ENCODE results near the gene LAMP1. TPM values are rescaled to one million over a fixed set of nuclear protein-coding genes. Genes with fewer than 3 reads are reported as not detected.

Gene LAMP1
- total RNA-seq, 1 experiment from 2014 or later = 225 TPM

DNA sequence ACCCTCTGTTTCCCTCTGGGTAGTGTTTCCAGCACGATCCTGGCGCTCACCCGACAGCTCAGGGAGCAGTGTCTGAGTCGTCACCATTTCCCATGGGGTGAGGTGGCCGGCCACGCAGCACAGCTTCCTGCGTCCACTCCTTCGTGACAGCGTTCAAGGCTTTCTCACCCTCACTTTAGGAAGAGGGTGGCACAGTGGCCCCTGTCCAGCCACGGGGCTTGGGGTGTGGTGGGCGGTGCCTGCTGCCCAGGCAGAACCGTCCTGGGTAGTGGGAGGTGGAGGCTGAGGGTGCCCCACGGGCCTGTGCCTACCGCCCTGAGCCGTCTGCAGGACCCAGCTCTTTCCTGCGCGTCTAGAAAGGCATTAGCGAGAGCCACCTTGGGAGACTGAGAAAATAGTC is 21.9 kb downstream of the LAMP1 start:
- Histone ChIP-seq H3K9me3 (no peaks in the 10 kb centered on the region), H3K36me3 (peaks cover 11% of the 10 kb centered on the region), H3K27me3 (no peaks in the 10 kb centered on the region), H3K4me3 (no peak overlapping the region)
- no peak for DNase-seq

DNA sequence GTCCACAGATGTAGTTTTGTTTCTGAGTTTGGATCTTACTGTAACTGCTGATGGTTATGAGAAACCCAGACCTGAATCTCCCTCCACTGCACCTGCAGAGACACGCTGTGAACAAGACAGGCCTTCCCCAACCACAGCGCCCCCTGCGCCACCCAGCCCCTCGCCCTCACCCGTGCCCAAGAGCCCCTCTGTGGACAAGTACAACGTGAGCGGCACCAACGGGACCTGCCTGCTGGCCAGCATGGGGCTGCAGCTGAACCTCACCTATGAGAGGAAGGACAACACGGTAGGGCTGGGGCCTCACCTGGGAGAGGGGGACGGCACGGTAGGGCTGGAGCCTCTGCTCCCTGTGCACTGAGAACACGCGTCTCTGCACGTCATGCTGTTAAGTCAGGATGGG is 22.3 kb downstream of the LAMP1 start:
- Histone ChIP-seq H3K27me3 (no peaks in the 10 kb centered on the region), H3K9me3 (no peaks in the 10 kb centered on the region), H3K4me3 (no peak overlapping the region), H3K36me3 (peaks cover 12% of the 10 kb centered on the region)
- no peak for DNase-seq

DNA sequence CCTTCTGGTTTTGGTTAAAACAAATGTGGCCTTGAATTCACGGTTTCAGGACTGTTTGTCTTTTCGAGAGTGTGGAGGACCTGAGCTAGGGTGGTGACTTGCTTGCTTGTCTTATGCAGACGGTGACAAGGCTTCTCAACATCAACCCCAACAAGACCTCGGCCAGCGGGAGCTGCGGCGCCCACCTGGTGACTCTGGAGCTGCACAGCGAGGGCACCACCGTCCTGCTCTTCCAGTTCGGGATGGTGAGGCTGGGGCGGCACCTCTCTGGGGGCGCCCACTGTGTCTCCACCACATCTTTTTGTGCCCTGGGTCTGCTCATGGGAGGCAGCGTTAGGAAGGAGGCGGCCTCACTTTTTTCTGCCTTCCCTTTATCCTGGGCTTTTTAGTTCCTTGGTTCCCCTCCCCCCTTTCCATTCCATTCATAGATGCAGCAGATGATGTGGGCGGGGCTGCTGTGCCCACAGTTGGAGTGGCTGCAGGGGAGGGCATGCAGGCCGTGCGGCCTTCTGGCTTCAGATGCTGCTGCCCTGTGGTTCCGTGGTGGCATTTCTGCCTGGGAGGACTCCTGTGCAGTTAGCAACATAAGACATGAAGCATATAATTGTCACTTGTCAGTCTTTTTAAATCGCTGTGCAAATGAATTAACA is 23.3 kb downstream of the LAMP1 start:
- Histone ChIP-seq H3K36me3 (peaks cover 12% of the 10 kb centered on the region), H3K27me3 (no peaks in the 10 kb centered on the region), H3K4me3 (no peak overlapping the region), H3K9me3 (no peaks in the 10 kb centered on the region)
- no peak for DNase-seq

DNA sequence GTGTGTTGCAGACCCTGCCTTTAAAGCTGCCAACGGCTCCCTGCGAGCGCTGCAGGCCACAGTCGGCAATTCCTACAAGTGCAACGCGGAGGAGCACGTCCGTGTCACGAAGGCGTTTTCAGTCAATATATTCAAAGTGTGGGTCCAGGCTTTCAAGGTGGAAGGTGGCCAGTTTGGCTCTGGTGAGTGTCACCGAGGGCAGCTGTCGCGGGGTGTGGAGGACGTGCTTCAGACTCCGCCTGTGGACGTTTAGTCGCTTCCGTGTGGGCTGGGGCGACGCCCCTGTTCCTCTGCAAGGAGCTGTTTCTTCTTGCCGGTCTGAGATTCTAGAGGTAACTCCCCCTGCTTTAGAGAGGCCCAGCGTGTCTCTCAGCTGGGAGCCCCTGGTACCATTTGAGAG is 24.5 kb downstream of the LAMP1 start:
- no peaks in the 10 kb centered on the region for H3K9me3 ChIP-seq
- H3K4me3 ChIP-seq = no peak overlapping the region
- no peaks in the 10 kb centered on the region; the same call in 1 of the 2 replicates for H3K27me3 ChIP-seq
- H3K36me3 ChIP-seq = peaks cover 12% of the 10 kb centered on the region
- DNase-seq = no peak

DNA sequence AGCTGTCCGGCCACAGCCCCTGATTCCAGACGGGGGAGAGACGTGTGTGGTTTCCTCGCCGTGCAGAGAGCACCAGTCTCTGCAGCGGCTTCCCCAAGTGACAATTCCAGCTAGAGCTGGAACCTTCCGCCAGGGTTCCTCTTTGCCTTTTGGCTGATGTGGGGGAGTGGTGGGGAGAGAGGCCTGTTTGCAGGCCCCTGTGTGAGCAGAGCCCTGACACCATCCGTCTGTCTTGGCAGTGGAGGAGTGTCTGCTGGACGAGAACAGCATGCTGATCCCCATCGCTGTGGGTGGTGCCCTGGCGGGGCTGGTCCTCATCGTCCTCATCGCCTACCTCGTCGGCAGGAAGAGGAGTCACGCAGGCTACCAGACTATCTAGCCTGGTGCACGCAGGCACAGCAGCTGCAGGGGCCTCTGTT is 25.0 kb downstream of the LAMP1 start:
- Histone ChIP-seq H3K36me3 (peaks cover 12% of the 10 kb centered on the region), H3K4me3 (no peak overlapping the region), H3K9me3 (no peaks in the 10 kb centered on the region), H3K27me3 (peaks cover 2% of the 10 kb centered on the region)
- no peak for DNase-seq

DNA sequence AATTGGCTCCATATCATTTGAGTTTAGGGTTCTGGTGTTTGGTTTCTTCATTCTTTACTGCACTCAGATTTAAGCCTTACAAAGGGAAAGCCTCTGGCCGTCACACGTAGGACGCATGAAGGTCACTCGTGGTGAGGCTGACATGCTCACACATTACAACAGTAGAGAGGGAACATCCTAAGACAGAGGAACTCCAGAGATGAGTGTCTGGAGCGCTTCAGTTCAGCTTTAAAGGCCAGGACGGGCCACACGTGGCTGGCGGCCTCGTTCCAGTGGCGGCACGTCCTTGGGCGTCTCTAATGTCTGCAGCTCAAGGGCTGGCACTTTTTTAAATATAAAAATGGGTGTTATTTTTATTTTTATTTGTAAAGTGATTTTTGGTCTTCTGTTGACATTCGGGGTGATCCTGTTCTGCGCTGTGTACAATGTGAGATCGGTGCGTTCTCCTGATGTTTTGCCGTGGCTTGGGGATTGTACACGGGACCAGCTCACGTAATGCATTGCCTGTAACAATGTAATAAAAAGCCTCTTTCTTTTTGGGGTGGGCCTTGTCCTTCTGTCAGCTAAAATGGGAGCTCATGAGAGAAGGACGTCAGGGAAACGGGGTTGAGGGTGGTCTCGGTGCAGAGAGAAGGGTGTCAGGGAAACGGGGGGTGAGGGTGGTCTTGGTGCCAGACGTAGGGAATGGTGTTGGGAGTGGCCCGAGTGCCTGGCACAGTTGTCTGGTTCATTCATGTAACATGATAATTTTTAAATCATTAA is 26.0 kb downstream of the LAMP1 start:
- peaks cover 13% of the 10 kb centered on the region for H3K27me3 ChIP-seq

DNA sequence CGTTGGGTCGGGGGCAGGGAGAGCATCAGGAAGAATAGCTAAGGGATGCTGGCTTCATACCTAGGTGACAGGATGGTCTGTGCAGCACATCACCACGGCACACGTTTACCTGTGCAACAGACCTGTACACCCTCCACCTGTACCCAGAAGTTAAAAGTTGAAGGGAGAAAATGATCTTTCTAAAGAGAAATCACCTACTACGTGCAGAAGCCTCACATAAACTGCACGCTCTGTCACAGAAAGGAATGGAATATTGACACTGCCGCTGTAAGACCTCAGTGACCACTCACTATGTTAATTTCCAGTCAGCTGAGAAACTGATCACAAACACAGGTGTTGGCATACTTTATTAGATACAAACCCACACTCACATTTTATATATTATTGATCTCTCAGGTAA is 26.8 kb downstream of the LAMP1 start:
- Histone ChIP-seq H3K9me3 (no peaks in the 10 kb centered on the region), H3K27me3 (peaks cover 21% of the 10 kb centered on the region), H3K4me3 (no peak overlapping the region), H3K36me3 (peaks cover 10% of the 10 kb centered on the region)
- DNase-seq = no peak

More for the DNA sequence above, 26.0 kb downstream of the LAMP1 start:
- Histone ChIP-seq H3K4me3 (no peak overlapping the region), H3K36me3 (peaks cover 12% of the 10 kb centered on the region), H3K9me3 (no peaks in the 10 kb centered on the region)
- DNase-seq = no peak

DNA sequence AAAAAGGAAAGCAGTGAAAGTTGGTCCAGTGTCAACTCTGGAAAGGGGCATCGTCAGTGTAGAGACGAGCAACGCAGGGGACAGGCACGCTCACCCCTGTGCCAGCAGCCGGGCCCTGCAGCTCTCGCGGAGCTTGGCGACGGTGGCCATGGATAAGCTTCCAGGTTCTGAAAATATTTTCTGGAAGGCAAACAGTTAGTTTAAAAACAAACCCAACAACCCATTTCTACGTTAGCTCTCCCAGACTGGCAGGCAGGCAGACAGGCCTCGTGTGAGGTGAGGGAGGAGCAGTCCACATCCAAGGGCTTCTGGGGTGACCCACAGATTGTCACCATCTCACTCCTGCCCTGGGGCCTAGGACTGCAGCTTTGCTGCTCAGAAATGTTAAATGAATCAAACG is 27.4 kb downstream of the LAMP1 start:
- no peak overlapping the region for H3K4me3 ChIP-seq
- DNase-seq = no peak

DNA sequence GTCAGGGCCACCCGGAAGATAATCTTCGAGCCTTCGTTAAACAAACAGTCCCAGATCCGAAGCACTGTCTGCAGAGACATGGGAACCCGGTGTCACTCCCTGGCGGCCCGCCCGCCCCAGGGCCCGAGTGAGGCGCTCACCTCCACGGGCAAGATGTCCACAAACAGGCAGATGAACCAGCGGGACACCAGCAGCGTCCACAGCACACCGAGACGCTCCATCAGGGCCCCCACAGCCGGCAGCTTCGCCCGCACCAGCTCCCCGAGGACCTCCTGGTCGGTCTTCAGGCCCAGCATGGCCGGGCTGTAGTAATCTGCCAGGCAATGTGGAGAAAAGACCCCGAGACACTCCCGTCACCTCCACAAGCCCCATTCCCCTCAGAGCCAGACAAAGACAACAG is 28.7 kb downstream of the LAMP1 start:
- DNase-seq = no peak
- peaks cover 6% of the 10 kb centered on the region for H3K36me3 ChIP-seq

More for the DNA sequence above, 27.4 kb downstream of the LAMP1 start:
- peaks cover 9% of the 10 kb centered on the region for H3K36me3 ChIP-seq
- H3K27me3 ChIP-seq = peaks cover 24% of the 10 kb centered on the region
- no peaks in the 10 kb centered on the region for H3K9me3 ChIP-seq

DNA sequence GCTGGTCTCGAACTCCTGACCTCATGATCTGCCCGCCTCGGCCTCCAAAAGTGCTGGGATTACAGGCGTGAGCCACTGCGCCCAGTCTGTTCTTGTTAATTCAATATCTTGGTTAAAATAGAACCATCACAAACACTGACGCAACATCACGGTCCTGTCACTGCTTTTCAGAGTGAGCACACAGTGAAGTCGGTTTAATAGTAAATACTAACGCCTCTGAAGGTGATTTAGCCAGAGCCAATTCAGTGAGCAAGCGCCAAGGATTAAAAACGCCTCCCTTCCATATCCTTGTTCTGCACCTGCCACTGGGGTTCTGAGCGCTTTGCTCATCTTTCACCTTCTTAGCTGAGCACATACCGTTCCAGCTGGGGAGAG is 30.3 kb downstream of the LAMP1 start:
- Histone ChIP-seq H3K9me3 (no peaks in the 10 kb centered on the region), H3K4me3 (no peak overlapping the region), H3K36me3 (peaks cover 6% of the 10 kb centered on the region), H3K27me3 (peaks cover 24% of the 10 kb centered on the region)
- DNase-seq = no peak

More for the DNA sequence above, 28.7 kb downstream of the LAMP1 start:
- Histone ChIP-seq H3K9me3 (no peaks in the 10 kb centered on the region), H3K27me3 (peaks cover 24% of the 10 kb centered on the region), H3K4me3 (no peak overlapping the region)

DNA sequence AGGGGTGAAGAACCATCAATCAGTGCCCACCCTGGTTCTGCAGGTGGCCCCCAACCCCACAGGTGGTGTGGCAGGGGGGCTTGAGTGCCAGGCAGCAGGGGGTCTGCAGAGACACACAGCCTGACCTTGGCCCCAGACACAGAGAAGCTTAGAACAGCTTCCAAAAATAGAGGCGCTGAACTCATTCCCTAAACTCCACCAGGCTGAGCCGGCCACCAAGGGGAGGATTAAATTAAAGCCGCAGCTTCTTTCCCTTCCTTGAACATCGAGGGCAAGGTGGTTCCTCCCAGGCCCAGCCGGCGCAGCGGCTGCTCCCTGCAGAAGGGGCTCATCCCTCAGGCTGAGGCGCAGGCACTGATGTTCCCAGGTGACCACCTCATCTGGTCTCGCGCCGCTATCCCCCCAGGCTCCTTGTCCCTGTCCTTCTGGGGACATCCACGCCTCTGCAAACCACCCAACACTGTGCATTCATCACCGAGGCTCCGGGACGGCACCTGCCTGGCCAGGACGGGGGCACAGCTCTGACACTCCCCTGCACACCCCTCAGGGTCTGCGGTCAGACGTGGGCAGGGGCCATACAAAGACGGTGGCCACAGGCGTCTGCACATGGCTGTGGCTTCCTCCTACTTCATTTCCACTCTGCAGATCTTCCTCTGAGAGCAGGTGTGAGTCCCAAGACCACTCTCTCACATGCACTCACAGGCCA is 30.9 kb downstream of the LAMP1 start:
- Histone ChIP-seq H3K9me3 (no peaks in the 10 kb centered on the region), H3K36me3 (peaks cover 6% of the 10 kb centered on the region), H3K27me3 (peaks cover 24% of the 10 kb centered on the region), H3K4me3 (no peak overlapping the region)
- no peak for DNase-seq

DNA sequence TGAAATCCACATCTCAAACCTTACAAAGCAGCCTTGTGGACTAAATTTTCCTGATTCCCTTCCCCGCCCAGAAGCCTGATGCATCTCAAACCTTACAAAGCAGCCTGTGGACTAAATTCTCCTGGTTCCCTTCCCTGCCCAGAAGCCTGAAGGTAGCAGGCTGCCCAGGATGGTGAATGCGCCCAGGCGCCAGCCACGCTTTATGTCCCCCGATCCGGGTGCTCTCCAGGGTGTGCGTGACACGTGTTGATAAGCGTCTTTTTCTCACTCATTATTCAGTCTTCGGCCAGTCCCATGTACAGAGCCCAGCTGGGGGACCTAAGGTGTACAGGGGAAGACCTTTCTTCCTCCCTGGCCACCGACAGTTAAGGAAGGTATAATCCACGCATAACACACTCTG is 31.8 kb downstream of the LAMP1 start:
- peaks cover 2% of the 10 kb centered on the region for H3K36me3 ChIP-seq
- peaks cover 24% of the 10 kb centered on the region for H3K27me3 ChIP-seq
- no peaks in the 10 kb centered on the region for H3K9me3 ChIP-seq
- H3K4me3 ChIP-seq = no peak overlapping the region
- no peak for DNase-seq

DNA sequence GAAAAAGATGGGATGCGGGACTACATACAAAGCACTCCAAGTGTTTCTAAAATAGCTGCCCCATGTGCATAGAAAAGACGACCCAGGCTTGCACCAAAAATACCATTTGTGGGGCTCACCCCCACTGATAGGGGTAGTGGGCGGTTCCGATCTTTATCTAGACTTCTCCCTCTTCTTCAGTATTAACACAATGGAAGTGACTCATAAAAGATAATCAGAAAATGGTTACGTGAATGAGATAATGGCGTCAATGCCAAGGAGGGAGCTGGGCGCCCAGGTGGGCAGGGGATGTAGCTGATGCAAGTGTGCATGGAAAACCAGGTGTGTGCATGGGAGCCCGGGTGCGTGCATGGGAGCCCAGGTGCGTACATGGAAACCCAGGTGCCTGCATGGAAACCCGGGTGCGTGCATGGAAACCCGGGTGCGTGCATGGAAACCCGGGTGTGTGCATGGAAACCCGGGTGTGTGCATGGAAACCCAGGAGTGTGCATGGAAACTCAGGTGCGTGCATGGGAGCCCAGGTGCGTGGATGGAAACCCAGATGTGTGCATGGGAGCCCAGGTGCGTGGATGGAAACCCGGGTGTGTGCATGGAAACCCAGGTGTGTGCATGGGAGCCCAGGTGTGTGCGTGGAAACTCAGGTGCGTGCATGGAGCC is 32.7 kb downstream of the LAMP1 start:
- no peaks in the 10 kb centered on the region for H3K9me3 ChIP-seq
- DNase-seq = no peak
- H3K36me3 ChIP-seq = no peaks in the 10 kb centered on the region
- peaks cover 24% of the 10 kb centered on the region for H3K27me3 ChIP-seq
- no peak overlapping the region for H3K4me3 ChIP-seq

DNA sequence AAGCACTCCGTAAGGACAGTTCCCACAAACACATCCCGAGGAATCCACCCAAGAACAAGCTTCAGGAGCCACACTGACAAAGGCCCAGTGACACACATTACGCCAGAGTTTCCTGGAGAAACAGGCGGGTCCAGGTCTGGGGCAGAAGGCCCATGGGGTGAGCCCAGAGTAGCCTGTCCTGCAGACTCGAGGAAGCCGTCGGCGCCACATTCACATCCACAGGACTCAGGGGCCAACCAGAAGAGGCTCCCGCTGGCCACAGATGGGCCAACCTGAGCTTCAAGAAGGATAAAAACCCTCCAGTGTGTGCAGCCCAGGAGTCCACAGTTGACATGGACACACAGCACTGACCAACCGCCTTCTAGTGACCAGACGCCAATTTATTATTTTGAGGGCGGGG is 35.6 kb downstream of the LAMP1 start:
- H3K27me3 ChIP-seq = peaks cover 16% of the 10 kb centered on the region
- no peak for DNase-seq
- no peaks in the 10 kb centered on the region for H3K36me3 ChIP-seq
- no peaks in the 10 kb centered on the region for H3K9me3 ChIP-seq
- H3K4me3 ChIP-seq = no peak overlapping the region

DNA sequence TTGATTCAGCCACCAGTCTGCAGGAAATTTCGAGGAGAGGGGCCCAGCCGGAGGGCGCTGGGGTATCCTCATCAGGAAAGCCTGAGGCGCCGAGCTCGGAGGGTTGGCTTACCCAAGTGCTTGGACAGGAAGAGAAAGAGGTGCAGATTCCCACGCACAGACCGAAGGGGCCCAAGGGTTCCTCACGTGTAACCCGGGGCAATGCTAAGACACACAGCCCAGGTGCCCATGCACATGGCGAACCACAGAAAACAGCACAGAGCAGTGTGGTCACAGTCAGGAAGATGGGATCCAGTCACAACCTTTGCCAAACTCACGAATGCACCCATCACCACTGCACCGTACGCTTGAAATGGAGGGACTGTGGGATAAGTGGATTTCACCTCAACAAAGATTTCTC is 36.0 kb downstream of the LAMP1 start:
- H3K4me3 ChIP-seq = no peak overlapping the region
- H3K9me3 ChIP-seq = no peaks in the 10 kb centered on the region
- DNase-seq = no peak
- H3K36me3 ChIP-seq = no peaks in the 10 kb centered on the region
- peaks cover 11% of the 10 kb centered on the region for H3K27me3 ChIP-seq

DNA sequence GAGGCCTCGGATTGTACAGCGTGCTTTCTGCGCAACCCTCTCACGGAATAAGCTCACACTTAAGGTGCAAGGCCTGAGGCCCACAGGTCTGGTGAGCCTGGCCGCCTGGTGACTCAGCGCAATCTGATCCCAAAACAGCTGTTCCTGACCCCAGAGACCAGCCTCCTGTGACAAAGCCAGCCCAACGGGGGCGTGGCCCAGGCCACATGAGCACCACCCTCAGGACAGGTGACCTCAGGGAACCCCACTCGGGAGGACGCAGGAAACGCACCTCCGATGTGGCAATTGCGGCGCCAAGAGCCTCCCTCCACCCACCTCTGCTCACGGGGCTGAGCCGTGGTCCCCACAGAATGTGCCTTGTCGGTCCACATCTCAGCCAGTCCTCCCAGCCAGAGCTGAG is 40.5 kb downstream of the LAMP1 start:
- Histone ChIP-seq H3K36me3 (no peaks in the 10 kb centered on the region), H3K27me3 (no peaks in the 10 kb centered on the region), H3K4me3 (no peak overlapping the region), H3K9me3 (no peaks in the 10 kb centered on the region)
- no peak for DNase-seq

DNA sequence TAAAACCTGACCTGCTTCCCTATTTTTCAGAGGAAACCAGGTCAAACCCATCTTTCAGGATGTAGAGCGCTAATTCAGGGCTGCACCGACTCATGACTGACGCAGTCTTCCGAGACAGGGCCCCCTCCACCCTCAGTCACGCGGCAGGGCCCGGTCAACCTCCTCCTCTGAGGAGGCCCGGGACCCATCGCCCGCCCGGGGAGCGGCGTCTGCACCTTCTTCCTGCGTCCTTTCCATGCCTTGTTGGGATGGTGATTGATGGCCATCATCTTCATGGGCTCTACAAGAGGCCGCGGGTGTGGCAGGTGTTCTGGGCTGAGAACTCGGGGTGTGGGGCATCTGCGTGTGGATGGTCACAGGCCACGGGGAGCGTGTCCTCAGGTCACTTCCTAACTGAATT is 40.9 kb downstream of the LAMP1 start:
- Histone ChIP-seq H3K4me3 (no peak overlapping the region), H3K36me3 (no peaks in the 10 kb centered on the region), H3K27me3 (no peaks in the 10 kb centered on the region), H3K9me3 (no peaks in the 10 kb centered on the region)
- DNase-seq = no peak
